Activated CD4-positive, CD25-positive, alpha-beta regulatory T cell treated with anti-CD3 and anti-CD28 coated beads, Interleukin-2, amount 50 U/mL, for 16 hours (primary cell): ENCODE data around the gene ERBB4.

Source experiments
- DNase-seq: peaks from one replicate; pipeline ENCODE4 v3.0.0-alpha.2; 2020; ENCODE audit warnings: low read depth, low spot score

The ERBB4 gene

GRCh38 chr2:211429256-211429920 is 1109.2 kb downstream of the ERBB4 start:
- DNase-seq: no peak

DNA sequence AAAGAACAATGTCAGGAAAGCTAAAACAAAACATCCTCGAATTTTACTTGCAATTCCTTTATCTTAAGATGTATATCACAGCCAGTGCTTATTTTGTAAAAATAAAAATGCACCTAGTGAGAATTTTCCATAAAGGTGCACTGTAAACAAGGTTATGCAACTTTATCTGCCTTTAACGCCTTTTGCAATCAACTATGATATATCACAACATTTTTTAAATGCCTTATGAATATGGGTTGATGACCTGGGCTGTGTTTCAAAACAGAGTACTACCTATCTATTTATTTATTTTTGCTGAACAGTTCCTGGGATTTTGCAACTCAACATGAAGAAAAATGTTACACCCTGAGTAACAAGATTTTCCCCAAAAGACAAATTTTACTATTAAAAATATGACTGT is 1112.4 kb downstream of the ERBB4 start:
- DNase-seq: no peak

DNA sequence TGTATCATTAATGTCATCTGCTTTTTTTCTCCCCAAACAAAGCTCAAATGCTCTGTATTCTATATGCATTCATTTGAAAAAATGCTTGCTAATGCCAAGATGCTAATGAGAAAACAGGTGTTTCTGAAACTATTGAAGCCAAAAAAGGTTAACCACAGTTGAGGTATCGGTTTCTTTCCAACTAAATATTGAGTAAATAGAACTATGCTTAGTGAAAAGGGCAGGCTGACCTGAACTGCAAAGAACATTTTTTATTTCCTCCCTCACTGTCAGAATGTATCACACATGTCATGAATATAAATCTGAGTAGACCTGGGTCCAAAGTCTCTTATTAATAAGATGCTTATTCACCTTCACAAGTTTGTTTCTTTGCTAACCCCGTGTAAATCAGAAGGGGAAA is 1115.6 kb downstream of the ERBB4 start:
- no peak for DNase-seq

DNA sequence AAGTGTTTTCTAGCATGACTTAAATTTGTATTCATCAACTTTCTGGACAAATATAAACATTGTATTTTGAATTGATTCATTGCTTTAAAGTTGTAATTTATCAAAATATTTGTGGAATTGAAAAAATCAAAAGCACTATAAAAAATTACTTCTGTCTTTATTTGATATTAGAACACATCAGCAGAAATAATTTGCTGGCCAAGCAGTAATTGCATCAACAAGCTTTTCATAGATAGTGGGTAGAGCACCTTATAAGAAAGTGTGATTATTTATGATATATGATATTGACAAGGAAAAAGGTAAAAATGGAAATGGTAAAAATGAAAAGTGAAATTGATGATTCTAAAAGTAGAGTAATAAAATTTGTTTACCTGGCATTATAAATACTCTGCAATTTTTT is 1121.1 kb downstream of the ERBB4 start:
- DNase-seq: no peak

- no peak for DNase-seq
Measured at GRCh38 chr2:211416373-211416772, 1122.2 kb downstream of the ERBB4 start.

DNA sequence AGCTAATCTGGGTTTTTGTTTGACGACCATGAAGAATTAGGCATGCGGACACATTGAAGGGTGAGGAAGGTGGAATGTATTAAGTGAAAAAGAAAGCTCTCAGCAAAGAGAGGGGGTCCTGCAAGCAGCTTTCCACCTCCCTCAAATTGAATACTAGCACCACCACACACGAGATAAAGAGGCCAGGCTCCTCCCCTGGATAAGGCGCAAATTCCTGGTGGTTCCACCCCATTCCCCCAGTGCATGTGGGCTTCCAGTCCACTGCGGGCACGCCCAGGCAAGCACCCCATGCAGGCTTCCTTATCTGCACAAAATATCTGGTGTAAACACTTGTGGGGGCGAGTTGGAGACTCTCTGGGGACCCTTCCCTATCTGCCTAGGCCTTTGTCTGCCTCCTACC is 1124.9 kb downstream of the ERBB4 start:
- no peak for DNase-seq

DNA sequence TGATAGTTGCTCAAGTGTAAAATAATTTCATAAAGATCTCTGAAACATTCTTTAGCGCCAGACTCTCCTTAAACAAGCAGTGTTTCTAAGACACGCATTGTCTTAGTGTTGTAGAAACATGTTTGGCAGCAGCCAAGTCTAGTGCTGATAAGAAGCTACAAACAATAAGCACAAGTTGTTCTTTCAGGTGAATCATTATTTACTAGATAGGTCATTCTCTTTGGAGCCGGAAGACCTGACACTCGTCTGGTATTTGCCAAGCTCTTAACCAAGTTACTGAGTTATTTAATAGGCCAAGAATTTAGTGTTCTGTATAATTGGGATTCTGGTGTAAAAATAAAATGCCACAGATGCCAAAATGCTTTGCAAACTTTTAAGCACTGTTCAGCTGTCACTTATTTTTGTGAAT is 1130.1 kb downstream of the ERBB4 start:
- DNase-seq: no peak

DNA sequence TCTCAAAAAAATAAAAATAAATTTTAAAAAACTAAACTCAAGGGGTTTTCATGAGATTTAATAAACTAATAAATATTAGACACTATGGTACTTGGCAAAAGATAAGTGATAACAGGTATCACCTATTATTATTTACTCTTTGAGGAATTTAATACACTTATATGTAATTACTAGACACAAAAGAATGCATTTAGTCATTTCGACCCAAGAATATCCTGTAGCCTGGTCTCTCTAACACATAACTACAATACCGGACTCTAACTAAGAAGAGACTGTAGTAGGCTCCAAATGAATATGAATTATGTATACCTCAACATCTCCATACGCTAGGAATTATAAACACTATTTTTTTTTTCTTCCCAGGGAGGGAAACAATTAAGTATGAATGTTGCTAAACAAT is 1131.5 kb downstream of the ERBB4 start:
- no peak for DNase-seq

GRCh38 chr2:211405036-211405435 is 1133.6 kb downstream of the ERBB4 start:
- no peak for DNase-seq

DNA sequence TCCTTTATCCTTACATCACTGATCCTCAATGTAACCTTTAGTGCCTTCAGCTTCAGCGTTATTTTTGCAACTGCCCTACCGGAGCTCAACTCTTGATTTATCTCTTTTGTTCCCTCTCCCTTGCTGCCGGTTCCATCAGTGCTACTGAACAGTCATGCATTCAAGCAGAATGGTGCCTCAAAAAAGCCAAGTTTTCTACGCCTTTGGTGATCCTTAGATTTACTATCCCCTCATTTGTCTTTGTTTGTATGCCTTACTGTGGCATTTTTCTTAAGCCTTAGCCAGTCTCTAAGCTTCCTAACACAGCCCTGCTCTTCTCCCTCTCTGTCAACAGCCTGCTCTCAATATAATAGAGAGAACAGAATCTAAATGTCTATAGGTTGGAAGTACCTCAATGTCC is 1134.5 kb downstream of the ERBB4 start:
- DNase-seq: no peak

GRCh38 chr2:211401328-211401727 is 1137.3 kb downstream of the ERBB4 start:
- DNase-seq: no peak

- no peak for DNase-seq
Measured at GRCh38 chr2:211397764-211398163, 1140.8 kb downstream of the ERBB4 start.

- DNase-seq: no peak
Measured at GRCh38 chr2:211396815-211397214, 1141.8 kb downstream of the ERBB4 start.

DNA sequence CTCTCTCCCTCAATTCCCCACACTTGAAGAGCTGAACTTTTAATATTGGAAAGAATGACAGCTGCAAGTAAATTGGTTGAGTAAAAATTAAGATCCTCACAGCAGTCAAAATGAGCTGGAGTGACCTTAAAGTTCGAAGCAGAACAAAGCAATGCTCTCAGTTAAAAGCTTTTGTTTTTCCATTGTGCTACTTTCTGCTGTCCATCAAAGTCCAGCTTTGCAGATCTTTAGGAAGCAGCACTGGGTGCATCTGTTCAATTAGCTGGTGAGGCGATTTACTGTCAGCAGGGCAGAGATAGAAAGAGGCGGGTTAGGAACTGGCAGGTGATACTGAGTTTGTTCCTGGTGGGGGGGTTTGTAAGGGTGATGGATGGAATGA is 1147.4 kb downstream of the ERBB4 start:
- no peak for DNase-seq

GRCh38 chr2:211390536-211391188 is 1147.9 kb downstream of the ERBB4 start:
- DNase-seq: no peak

DNA sequence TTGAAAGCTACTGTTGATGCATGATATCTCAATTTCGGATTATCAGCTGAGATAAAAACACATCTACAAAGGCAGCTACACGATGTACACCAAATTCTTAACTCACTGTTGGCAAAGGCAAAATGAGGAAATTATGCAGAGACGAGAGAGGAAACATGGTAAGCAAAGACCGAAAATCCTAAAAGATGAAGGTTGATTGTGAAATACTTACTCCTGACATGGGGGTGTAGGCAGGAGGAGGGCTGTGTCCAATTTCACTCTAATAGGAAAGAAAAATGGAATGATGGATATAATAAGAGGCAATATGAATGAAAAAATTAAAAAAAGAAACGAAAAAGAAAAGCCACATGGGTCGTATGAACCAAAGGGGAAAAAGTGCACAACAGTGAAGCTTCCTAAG is 1150.9 kb downstream of the ERBB4 start:
- no peak for DNase-seq

- DNase-seq: no peak
Measured at GRCh38 chr2:211380041-211380440, 1158.6 kb downstream of the ERBB4 start.

DNA sequence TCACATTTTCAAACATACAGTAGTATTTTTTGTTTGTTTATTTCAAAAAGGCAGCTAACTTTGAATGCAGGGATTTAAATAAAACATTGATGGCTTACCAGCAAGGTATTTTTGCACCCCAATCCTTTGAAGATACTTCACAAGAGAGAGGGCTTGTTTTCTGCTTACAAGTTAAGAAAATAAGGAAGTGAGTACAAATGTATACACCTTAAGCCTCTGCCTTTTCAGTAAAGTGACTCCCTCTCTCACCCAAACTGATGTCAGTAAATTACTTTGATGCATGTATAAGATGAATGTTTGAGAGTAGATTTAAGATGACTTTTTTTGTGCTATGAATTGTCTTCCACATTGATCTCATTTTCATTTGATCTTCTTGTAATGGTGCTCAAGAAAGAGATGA is 1162.2 kb downstream of the ERBB4 start:
- no peak for DNase-seq

DNA sequence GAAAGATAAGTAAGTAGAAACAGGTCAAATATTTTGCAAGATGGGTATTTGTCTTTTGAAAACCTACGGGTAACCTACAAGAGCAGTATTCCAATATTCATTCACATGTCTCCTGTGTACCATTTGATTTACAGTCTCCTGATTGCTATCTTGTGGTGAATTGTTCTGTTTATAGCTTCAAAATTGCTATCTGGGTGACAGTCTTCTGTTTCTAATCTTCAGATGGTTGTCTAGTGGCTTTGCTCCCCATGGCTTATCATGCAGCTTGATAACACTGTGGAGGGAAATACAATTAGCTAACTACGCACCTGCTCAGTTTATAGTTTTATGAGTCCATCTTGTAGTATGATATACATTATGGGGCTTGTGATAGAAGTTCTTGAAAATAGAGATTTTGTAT is 1165.4 kb downstream of the ERBB4 start:
- no peak for DNase-seq

DNA sequence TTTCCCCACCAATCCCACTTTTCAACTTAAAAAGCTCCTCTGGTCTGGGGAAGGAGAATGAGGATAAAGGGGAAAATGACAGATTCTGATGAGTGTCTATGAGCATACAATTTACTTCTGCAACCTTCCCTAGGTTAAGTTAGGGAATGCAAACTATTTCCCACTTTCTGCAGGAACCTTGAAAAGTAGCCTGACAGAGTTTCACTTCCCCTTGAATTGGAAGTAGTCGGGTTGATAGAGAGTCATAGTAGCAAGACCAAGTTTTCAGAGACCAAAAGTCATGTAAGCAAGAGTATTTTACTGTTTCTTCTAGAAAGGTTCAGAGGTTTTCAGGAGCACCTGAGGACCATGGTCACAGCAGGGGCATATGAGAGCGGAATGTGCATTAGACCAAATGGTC is 1167.1 kb downstream of the ERBB4 start:
- no peak for DNase-seq

- no peak for DNase-seq
Measured at GRCh38 chr2:211368467-211368866, 1170.1 kb downstream of the ERBB4 start.

DNA sequence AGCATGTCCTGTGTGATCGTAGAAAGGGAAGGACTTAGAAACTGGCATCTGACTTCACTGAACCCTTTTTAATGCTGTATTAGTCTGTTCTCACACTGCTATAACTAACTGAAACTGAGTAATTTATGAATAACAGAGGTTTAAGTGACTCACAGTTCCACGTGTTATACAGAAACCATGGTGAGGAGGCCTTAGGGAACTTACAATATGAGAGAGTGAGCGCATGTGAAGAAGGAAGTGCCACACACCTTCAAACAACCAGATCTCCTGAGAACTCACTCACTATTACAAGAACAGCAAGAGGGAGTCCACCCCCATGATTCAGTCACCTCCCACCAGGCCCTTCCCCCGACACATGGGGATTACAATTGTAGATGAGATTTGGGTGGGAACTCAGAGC is 1170.9 kb downstream of the ERBB4 start:
- no peak for DNase-seq

- DNase-seq: no peak
Measured at GRCh38 chr2:211367293-211367692, 1171.3 kb downstream of the ERBB4 start.

DNA sequence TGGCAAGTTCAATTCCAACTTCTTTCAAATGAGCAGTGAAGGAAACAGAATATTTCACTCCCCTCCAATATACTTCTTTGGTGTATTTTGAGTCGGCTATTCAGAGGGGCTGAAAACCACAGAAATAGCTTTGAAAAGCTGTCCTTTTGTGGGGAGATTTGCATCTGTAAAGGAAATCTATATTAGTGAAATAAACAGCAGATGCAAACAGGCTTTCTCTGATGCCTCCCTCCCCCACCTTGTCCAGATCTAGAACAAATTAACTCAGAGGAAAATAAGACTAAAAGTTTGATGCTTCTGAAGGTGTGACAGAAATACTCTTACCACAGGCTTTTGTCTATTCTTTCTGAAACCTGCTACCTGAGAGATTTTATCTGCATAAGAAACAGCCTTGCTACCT is 1173.7 kb downstream of the ERBB4 start:
- no peak for DNase-seq
